Nephron (organoid): ENCODE measurements around the gene ITPR3.

Source experiments
- H3K27ac Mint-ChIP-seq, 3 experiments: 2 replicates each; pipeline ENCODE4 v1.8.0; 2020; ENCODE audit warnings: mixed read lengths in 3 of 3, mild to moderate bottlenecking in 2 of 3, moderate library complexity in 1 of 3
- H3K27me3 Mint-ChIP-seq: 2 replicates; pipeline ENCODE4 v1.8.0; 2021; ENCODE audit warnings: low read depth, mild to moderate bottlenecking, moderate library complexity, mixed read lengths
- H3K36me3 Mint-ChIP-seq: 2 replicates; pipeline ENCODE4 v1.8.0; 2020; ENCODE audit warnings: low read depth, mixed read lengths
- H3K4me1 Mint-ChIP-seq: 2 replicates; pipeline ENCODE4 v1.8.0; 2020; ENCODE audit warnings: mixed read lengths
- H3K4me3 Mint-ChIP-seq, 3 experiments: 2 replicates each; pipeline ENCODE4 v1.8.0; 2020; ENCODE audit warnings: mild to moderate bottlenecking in 3 of 3, mixed read lengths in 3 of 3, moderate library complexity in 2 of 3
- H3K9me3 Mint-ChIP-seq: 2 replicates; pipeline ENCODE4 v1.8.0; 2020; ENCODE audit warnings: mixed read lengths
- CTCF ChIP-seq, 3 experiments: fragments of 200-600 bp; sonication (generic); IDR thresholded peaks; one replicate each; pipeline ENCODE4 v1.5.0; 2021; ENCODE audit warnings: antibody characterized with exemption in 3 of 3; ENCODE audit not compliant: unreplicated experiment in 3 of 3

Gene ITPR3

GRCh38 chr6:33610779-33611732 lies 10.1 kb upstream of the ITPR3 start:
- H3K4me1 Mint-ChIP-seq = peaks cover 22% of the 10 kb centered on the region
- peak overlapping the region; percentile 60 to 90 (median 74) for H3K27ac Mint-ChIP-seq
- no peaks in the 10 kb centered on the region for H3K9me3 Mint-ChIP-seq
- H3K4me3 Mint-ChIP-seq = peak overlapping the region in 1 of 3 experiments; percentile 20
- peaks cover 17% of the 10 kb centered on the region for H3K27me3 Mint-ChIP-seq
- TF ChIP-seq CTCF (IDR thresholded peaks at IDR 0.05; ENCODE audit: unreplicated experiment in 3 of 3) = no peak
- H3K36me3 Mint-ChIP-seq = no peaks in the 10 kb centered on the region

- no peaks in the 10 kb centered on the region for H3K36me3 Mint-ChIP-seq
- H3K27ac Mint-ChIP-seq = no peak overlapping the region
These were observed 7.9 kb upstream of the ITPR3 start for GRCh38 chr6:33613146-33613794.

GRCh38 chr6:33613795-33614168 lies 7.3 kb upstream of the ITPR3 start:
- no peak overlapping the region for H3K27ac Mint-ChIP-seq
- no peaks in the 10 kb centered on the region for H3K9me3 Mint-ChIP-seq
- H3K4me1 Mint-ChIP-seq = peaks cover 23% of the 10 kb centered on the region
- no peak for TF ChIP-seq CTCF (IDR thresholded peaks at IDR 0.05; ENCODE audit: unreplicated experiment in 3 of 3)
- peaks cover 25% of the 10 kb centered on the region for H3K27me3 Mint-ChIP-seq
- no peaks in the 10 kb centered on the region for H3K36me3 Mint-ChIP-seq
- no peak overlapping the region for H3K4me3 Mint-ChIP-seq

More at GRCh38 chr6:33613146-33613794, 7.9 kb upstream of the ITPR3 start:
- H3K4me1 Mint-ChIP-seq = peaks cover 22% of the 10 kb centered on the region
- no peak overlapping the region for H3K4me3 Mint-ChIP-seq
- TF ChIP-seq CTCF (IDR thresholded peaks at IDR 0.05; ENCODE audit: unreplicated experiment in 3 of 3) = no peak
- H3K9me3 Mint-ChIP-seq = no peaks in the 10 kb centered on the region
- peaks cover 21% of the 10 kb centered on the region for H3K27me3 Mint-ChIP-seq

- no peaks in the 10 kb centered on the region for H3K36me3 Mint-ChIP-seq
- H3K27ac Mint-ChIP-seq = no peak overlapping the region
- peaks cover 40% of the 10 kb centered on the region for H3K27me3 Mint-ChIP-seq
- H3K9me3 Mint-ChIP-seq = no peaks in the 10 kb centered on the region
- H3K4me1 Mint-ChIP-seq = peaks cover 18% of the 10 kb centered on the region
- no peak for TF ChIP-seq CTCF (IDR thresholded peaks at IDR 0.05; ENCODE audit: unreplicated experiment in 3 of 3)
- no peak overlapping the region for H3K4me3 Mint-ChIP-seq
These were observed 5.0 kb upstream of the ITPR3 start for GRCh38 chr6:33616113-33616512.

GRCh38 chr6:33616913-33617312 lies 4.2 kb upstream of the ITPR3 start:
- Mint-ChIP-seq H3K27me3 (peaks cover 46% of the 10 kb centered on the region), H3K36me3 (no peaks in the 10 kb centered on the region), H3K9me3 (no peaks in the 10 kb centered on the region), H3K4me3 (no peak overlapping the region), H3K4me1 (peaks cover 19% of the 10 kb centered on the region), H3K27ac (no peak overlapping the region)
- TF ChIP-seq CTCF (IDR thresholded peaks at IDR 0.05; ENCODE audit: unreplicated experiment in 3 of 3) = no peak
